Measurements from ENCODE around the gene DENND10. TPM values are rescaled to one million over a fixed set of nuclear protein-coding genes. Genes with fewer than 3 reads are reported as not detected.
"Not testable (repeated sequence)": the region's sequence is repeated elsewhere in the genome, so short reads cannot be mapped to it uniquely, and the experiment has no call there.

The DENND10 gene
- total RNA-seq, 1 donor from 2014 or later = 22.2 TPM

GRCh38 chr10:119095640-119096039 is 8.3 kb upstream of the DENND10 start:
- intact Hi-C loops (cut with DNase I) = no loop called here
- DNase-seq (ENCODE audit: low spot score) = no peak

GRCh38 chr10:119096641-119097415 is 7.1 kb upstream of the DENND10 start:
- intact Hi-C loops (cut with DNase I); DNase-seq (ENCODE audit: low spot score): not testable (repeated sequence)

- intact Hi-C loops (cut with DNase I) = no loop called here
- DNase-seq (ENCODE audit: low spot score) = no peak
Measured at GRCh38 chr10:119098576-119098975, 5.3 kb upstream of the DENND10 start.

- DNase-seq (ENCODE audit: low spot score) = no peak
- intact Hi-C loops (cut with DNase I) = no loop called here
Measured at GRCh38 chr10:119100434-119101238, 3.3 kb upstream of the DENND10 start.

- DNase-seq (ENCODE audit: low spot score) = no peak
- intact Hi-C loops (cut with DNase I) = no loop called here
Measured at GRCh38 chr10:119101366-119102098, 2.4 kb upstream of the DENND10 start.

- no peak for DNase-seq (ENCODE audit: low spot score)
- intact Hi-C loops (cut with DNase I) = no loop called here
Measured at GRCh38 chr10:119103241-119103902, 541 bp upstream of the DENND10 start.

- DNase-seq (ENCODE audit: low spot score) = no peak
- intact Hi-C loops (cut with DNase I) = loop anchor here (2.0 kb wide), 1 partner anchor 24 kb away; the partner anchor contains the start of gene EIF3A
Measured at GRCh38 chr10:119104654-119105015, 722 bp downstream of the DENND10 start.

GRCh38 chr10:119105155-119105554 is 1.2 kb downstream of the DENND10 start:
- DNase-seq (ENCODE audit: low spot score) = no peak
- intact Hi-C loops (cut with DNase I) = loop anchor here (2.0 kb wide), 1 partner anchor 24 kb away; the partner anchor contains the start of gene EIF3A

GRCh38 chr10:119105899-119106298 is 2.0 kb downstream of the DENND10 start:
- not testable (repeated sequence) for DNase-seq (ENCODE audit: low spot score)
- intact Hi-C loops (cut with DNase I) = loop anchor here (2.0 kb wide), 1 partner anchor 25 kb away; the partner anchor contains the start of gene EIF3A

GRCh38 chr10:119107106-119107505 is 3.2 kb downstream of the DENND10 start:
- intact Hi-C loops (cut with DNase I); DNase-seq (ENCODE audit: low spot score): not testable (repeated sequence)

- intact Hi-C loops (cut with DNase I); DNase-seq (ENCODE audit: low spot score): not testable (repeated sequence)
Measured at GRCh38 chr10:119107771-119108170, 3.9 kb downstream of the DENND10 start.

GRCh38 chr10:119112056-119112455 is 8.1 kb downstream of the DENND10 start:
- DNase-seq (ENCODE audit: low spot score) = no peak
- intact Hi-C loops (cut with DNase I) = no loop called here

GRCh38 chr10:119113751-119114732 is 10.1 kb downstream of the DENND10 start:
- intact Hi-C loops (cut with DNase I) = no loop called here
- DNase-seq (ENCODE audit: low spot score) = no peak

- intact Hi-C loops (cut with DNase I) = no loop called here
- DNase-seq (ENCODE audit: low spot score) = no peak
Measured at GRCh38 chr10:119115926-119116325, 12.0 kb downstream of the DENND10 start.

GRCh38 chr10:119116326-119116951 is 12.5 kb downstream of the DENND10 start:
- DNase-seq (ENCODE audit: low spot score) = no peak
- intact Hi-C loops (cut with DNase I) = no loop called here

- DNase-seq (ENCODE audit: low spot score) = no peak
- intact Hi-C loops (cut with DNase I) = no loop called here
Measured at GRCh38 chr10:119118231-119118630, 14.3 kb downstream of the DENND10 start.

GRCh38 chr10:119119400-119119799 is 15.5 kb downstream of the DENND10 start:
- intact Hi-C loops (cut with DNase I) = no loop called here
- DNase-seq (ENCODE audit: low spot score) = no peak

- no peak for DNase-seq (ENCODE audit: low spot score)
- intact Hi-C loops (cut with DNase I) = no loop called here
Measured at GRCh38 chr10:119120413-119120867, 16.5 kb downstream of the DENND10 start.
